Measurements from ENCODE around the gene GPR149. TPM values are rescaled to one million over a fixed set of nuclear protein-coding genes. Genes with fewer than 3 reads are reported as not detected.

The GPR149 gene
- total RNA-seq, 2 experiments from 2014 or later = not detected

- ATAC-seq = no peak
These were observed 136.0 kb downstream of the GPR149 start for GRCh38 chr3:154294016-154294415.

DNA sequence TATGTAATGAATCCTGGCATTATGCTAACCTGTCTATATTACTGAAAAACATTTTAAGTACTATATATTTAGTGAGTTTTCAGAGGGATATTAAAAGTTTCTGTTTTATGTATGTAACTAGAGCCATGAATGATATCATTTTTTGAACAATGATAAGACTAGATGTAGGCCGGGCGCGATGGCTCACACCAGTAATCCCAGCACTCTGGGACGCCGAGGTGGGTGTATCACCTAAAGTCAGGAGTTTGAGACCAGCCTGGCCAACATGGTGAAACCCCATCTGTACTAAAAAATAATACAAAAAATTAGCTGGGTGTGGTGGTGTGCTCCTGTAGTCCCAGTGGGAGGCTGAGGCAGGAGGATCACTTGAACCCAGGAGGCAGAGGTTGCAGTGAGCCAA is 139.8 kb downstream of the GPR149 start:
- no peak overlapping the region for H3K4me3 Mint-ChIP-seq

More at GRCh38 chr3:154294016-154294415, 136.0 kb downstream of the GPR149 start:
- Mint-ChIP-seq H3K4me3 (no peak overlapping the region), H3K9me3 (ENCODE audit: insufficient read depth) (no peaks in the 10 kb centered on the region), H3K27ac (no peak overlapping the region), H3K27me3 (ENCODE audit: low read depth) (no peaks in the 10 kb centered on the region), H3K4me1 (ENCODE audit: low read depth) (no peaks in the 10 kb centered on the region), H3K36me3 (ENCODE audit: low read depth) (peaks cover 46% of the 10 kb centered on the region)
- ChIA-PET CTCF (interaction anchor here (1.7 kb wide), 1 partner anchor 14 kb away, joined by 3 read pairs; no protein-coding TSS in a partner anchor), POLR2A (no interaction called here)
- DNase-seq = no peak

More for the DNA sequence above, 139.8 kb downstream of the GPR149 start:
- Mint-ChIP-seq H3K27ac (no peak overlapping the region), H3K9me3 (ENCODE audit: insufficient read depth) (no peaks in the 10 kb centered on the region), H3K36me3 (ENCODE audit: low read depth) (peaks cover 53% of the 10 kb centered on the region), H3K27me3 (ENCODE audit: low read depth) (no peaks in the 10 kb centered on the region), H3K4me1 (ENCODE audit: low read depth) (no peaks in the 10 kb centered on the region)
- ChIA-PET POLR2A (no interaction called here), CTCF (no interaction called here)
- DNase-seq (no peak), ATAC-seq (no peak)

Other genes starting within 250 kb of the GPR149 start
- 10 to 100 TPM; 66.7 to 67.7 TPM for gene DHX36, start 105.7 kb downstream of the GPR149 start, total RNA-seq